ENCODE measurements around the gene PLA2G15.

Gene PLA2G15

DNA sequence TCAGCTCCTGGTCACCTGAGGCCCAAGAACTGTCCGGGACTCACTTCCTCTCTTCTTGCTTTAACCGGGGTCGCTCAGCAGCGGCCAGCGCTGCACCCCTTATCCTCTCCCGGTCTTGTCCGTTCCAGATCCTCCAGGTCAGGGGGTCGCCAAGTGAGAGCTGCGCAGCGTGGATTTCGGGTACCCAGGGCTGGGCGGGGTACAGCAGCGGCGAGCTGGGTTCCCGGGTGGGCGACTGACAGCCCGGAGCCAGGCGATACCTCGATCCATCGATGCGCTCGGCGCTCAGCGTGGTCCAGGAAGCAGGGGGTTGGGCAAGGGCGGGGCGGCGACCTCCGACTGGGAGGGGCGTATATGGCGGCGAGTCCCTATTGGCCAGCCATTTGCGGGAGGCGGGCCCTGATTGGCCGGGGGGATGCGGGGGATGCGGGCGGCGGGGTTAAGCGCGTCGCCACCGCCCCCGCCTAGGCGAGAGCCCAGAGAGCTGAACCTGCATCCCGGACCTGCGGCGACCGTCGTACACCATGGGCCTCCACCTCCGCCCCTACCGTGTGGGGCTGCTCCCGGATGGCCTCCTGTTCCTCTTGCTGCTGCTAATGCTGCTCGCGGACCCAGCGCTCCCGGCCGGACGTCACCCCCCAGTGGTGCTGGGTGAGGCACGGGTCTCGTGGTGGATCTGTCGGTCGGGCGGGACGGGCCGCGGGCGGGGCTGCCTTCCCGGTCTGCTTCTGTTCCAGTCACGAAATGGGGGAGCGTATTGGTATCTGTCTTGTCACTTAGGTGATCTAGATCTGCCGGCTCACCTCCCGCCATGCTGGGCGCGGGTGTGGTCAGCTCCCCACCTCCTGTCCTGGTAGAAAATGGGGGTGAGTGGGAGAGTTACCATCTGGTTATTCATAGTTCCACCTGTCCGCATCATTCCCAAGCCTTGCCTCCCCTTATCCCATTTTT is at the start of gene PLA2G15:
Gene PLA2G15, plus strand, starts transcription at position 471 of the 951 bp plus-strand sequence. Its CDS starts 54 bp downstream, at position 525.
- peak; percentile 91 for DNase-seq

GRCh38 chr16:68197250-68197649 is 47.9 kb upstream of the PLA2G15 start:
- peak; percentile 45 for DNase-seq

DNA sequence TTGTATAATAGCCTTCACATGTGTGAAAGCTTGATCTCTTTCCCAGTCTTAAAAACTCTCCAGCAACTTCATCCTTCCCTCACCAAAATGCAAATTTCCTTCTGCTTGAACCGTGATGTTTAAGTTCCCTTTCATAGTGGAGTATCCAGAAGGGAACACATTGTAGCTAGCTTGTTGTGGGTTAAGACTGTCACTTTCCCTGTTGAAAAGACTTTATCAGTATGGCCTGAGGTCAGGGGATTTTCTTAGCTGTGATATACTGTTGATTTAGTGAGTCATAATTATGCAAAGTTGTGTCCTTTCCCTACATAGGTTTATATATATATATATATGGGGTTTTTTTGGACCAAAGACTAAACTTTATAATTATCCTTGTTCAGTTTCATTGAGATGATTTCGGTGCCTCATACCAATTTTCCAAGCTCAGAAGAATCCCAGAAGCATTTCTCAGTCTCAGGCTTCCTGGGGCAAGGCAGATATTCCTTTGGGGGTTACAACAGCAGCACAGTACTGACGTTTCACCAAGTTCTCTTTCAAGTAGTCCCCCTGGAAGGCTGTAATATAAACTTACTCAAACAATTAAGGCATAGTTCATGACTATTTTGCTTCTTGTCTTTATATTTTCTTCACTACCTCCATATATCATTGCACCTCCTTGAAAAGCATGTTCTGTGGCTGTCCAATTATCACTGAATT is 44.9 kb upstream of the PLA2G15 start:
- DNase-seq, result peak; percentile 44

- DNase-seq, result no peak
Observed at GRCh38 chr16:68202091-68202519, 43.1 kb upstream of the PLA2G15 start.

GRCh38 chr16:68206245-68206644 is 38.9 kb upstream of the PLA2G15 start:
- no peak for DNase-seq

DNA sequence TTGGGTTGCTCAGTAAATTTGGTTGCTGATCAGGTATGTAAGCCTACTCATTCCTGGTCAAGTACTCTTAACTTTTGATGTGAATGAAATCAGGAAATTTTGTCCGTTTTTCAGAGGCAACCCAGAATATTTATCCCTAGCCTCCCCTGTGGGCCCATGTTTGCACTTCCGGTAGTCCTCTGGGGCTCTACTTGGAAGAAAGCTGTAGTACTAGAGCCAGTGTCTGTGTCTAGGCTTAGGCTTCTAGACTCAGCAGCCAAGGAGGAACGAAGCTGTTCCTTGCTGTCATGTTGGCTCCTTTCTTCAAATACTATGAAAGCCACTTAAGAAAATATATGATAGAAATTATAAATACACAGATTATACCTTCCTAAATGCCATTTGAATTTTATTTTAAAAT is 30.4 kb upstream of the PLA2G15 start:
- DNase-seq, result no peak

DNA sequence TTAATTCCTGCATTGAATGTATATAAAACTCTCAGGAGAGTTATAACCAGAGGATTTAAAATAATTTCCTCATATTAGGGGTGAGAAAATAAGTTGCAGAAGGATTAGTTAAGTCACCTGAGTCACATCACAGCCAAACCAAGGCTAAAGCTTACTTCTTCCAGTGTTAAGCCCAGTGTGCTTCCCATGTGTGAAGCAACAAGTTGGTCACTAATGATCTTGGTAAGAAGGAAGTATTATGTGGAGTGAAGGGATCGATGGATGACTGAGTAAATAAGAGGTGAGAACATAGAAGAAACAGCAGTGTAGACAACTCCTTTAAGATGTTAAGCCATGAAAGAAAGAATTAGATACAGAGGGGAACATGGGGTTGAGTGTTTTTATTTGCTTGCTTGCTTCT is 29.9 kb upstream of the PLA2G15 start:
- DNase-seq, result no peak

GRCh38 chr16:68216240-68216639 is 28.9 kb upstream of the PLA2G15 start:
- no peak for DNase-seq

- DNase-seq, result no peak
Observed at GRCh38 chr16:68217506-68217905, 27.7 kb upstream of the PLA2G15 start.

GRCh38 chr16:68219725-68220351 is 25.3 kb upstream of the PLA2G15 start:
- DNase-seq, result no peak

- no peak for DNase-seq
Observed at GRCh38 chr16:68223072-68223471, 22.1 kb upstream of the PLA2G15 start.

DNA sequence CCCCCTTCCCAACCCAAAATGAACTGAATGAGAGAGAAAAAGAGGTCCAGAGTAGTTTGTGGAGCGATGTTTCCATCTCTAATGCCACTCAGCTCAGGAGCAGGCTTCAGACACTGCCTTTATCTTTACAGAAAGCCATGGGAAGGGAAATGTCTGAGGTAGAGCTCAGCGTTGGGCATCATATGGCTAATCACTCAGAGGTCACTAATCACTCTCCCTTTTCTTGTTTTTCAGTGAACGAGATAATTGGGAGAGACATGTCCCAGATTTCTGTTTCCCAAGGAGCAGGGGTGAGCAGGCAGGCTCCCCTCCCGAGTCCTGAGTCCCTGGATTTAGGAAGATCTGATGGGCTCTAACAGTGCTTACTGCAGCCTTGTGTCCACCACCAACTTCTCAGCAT is 19.1 kb upstream of the PLA2G15 start:
- DNase-seq, result no peak

DNA sequence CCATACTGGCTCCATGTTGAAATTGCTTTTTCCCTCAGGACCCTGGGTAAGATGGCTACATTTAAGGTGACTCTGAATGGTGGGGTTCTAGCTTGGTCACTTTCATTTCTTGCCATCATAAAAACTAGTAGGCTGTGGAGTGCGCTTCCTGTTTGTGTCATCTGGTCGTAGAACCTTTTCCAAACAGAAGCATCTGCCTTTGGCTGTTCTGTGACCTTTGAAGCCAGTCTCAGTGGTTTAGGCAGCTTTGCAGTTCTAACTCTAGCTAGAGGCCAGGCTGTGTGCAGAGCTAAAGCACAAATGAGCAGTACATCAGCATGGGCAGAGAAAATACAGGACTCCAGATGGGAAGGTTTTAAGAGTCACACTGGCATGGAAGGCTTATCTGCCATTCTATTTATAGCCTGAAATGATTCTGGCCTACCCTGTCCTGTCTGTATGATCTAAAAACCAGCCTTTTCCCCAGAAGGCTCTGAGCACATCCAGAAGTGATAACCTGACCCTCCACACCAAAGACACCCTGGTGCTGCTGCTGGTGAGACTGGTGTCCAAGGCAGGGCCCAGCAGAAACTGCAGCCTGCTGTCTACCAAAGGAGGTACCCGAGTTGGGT is 17.9 kb upstream of the PLA2G15 start:
- DNase-seq, result no peak

DNA sequence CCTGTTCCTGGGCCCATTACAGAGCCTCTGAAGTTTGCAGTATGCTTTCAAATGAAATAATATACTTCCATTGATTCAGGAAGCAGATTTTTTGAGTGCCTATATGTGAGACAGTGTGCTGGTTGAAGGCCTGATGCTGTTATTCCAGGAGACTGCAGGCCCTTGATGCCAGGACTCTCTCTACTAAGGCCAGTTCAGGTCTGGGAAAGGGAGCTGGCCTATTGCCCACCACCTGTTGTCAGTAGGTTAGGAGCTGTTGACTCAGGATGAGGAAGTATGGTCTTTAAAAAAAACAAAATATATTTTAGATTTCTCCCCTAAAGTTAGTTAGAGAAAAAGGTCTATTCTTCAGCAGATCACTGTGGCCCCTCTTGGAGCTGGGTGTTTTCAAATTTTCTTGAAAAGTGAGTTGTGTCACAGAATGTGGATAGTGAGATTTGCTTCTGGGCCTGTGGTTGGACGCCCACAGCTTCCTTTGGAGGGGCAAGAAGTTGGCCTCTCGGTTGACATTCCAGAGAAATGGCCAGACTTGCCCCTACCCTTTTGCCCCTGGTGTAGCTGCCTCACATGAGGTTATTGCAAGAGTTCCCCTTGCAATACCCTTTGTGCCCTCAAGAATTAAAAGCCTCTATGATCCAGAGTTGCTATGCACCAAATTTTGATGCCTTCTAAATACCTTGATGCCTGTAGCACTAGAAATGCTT is 17.2 kb upstream of the PLA2G15 start:
- no peak for DNase-seq

- DNase-seq, result no peak
Observed at GRCh38 chr16:68228652-68229051, 16.5 kb upstream of the PLA2G15 start.

- peak; percentile 71 for DNase-seq
Observed at GRCh38 chr16:68229431-68230175, 15.6 kb upstream of the PLA2G15 start.

- no peak for DNase-seq
Observed at GRCh38 chr16:68230176-68230571, 15.0 kb upstream of the PLA2G15 start.

- no peak for DNase-seq
Observed at GRCh38 chr16:68230956-68231355, 14.2 kb upstream of the PLA2G15 start.

GRCh38 chr16:68231384-68232136 is 13.6 kb upstream of the PLA2G15 start:
- DNase-seq, result no peak

GRCh38 chr16:68232335-68232734 is 12.8 kb upstream of the PLA2G15 start:
- DNase-seq, result no peak
